ENCODE measurements around the gene WDR44. TPM values are rescaled to one million over a fixed set of nuclear protein-coding genes. Genes with fewer than 3 reads are reported as not detected.

Gene WDR44
- total and polyA plus RNA-seq, 2 donors (not counting 3 experiments of a cell fraction or from before 2014, with no cell fraction given), result 6.5 to 17.4 TPM

DNA sequence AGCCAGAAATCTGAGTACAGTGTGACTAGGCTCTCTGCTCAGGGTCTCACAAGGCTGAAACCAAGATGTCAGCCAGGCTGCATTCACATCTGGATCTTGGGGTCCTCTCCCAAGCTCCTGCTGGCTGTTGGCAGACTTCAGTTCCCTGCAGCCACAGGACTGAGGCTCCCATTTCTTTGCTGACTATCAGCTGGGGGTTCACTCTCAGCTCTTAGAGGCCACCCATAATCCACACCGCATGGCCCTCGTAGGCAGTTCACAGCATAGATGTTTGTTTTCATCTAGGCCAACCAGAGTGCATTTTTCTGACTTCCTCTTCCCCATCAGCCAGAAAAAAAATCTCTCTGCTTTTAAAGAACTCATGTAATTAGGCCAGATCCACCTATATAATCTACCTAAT lies 8.2 kb upstream of the WDR44 start:
- H3K4me3 ChIP-seq (replicated peaks in 1 of 3; ENCODE audit: insufficient read depth in 1 of 3, low read depth in 1 of 3, low read length in 3 of 3), result no peak overlapping the region
- no peak overlapping the region for H3K9ac ChIP-seq (replicated peaks; ENCODE audit: extremely low read depth, insufficient read depth, low read length)
- H3K27me3 ChIP-seq (ENCODE audit: control insufficient read depth in 2 of 2, insufficient read depth in 2 of 2, low read length in 2 of 2), result no peaks in the 10 kb centered on the region
- POLR2A ChIA-PET, result no interaction called here
- CTCF ChIA-PET, result no interaction called here
- FAIRE-seq, result no peak
- dilution Hi-C loops (cut with MboI; ENCODE audit: extremely low pct_ligation_motif_present, low sequenced_read_pairs), result no loop called here
- H3K79me2 ChIP-seq (ENCODE audit: control insufficient read depth, insufficient read depth, low read length), result no peaks in the 10 kb centered on the region
- no peak for DNase-seq (ENCODE audit: low read depth, low spot score)
- no peaks in the 10 kb centered on the region for H3K36me3 ChIP-seq (ENCODE audit: control insufficient read depth in 2 of 2, extremely low read depth in 1 of 2, insufficient read depth in 2 of 2, low read length in 2 of 2)
- no TSS peak for BruUV-seq (replicated peaks)
- H2AFZ ChIP-seq (ENCODE audit: low read depth, low read length), result no peak overlapping the region
- H3K9me3 ChIP-seq (replicated peaks; ENCODE audit: control insufficient read depth, insufficient read depth, low read length), result no peaks in the 10 kb centered on the region
- intact Hi-C loops (cut with micrococcal nuclease), result no loop called here
- no peaks in the 10 kb centered on the region for H3K9me1 ChIP-seq (replicated peaks; ENCODE audit: control insufficient read depth, extremely low read depth, insufficient read depth, low read length)
- H3K4me1 ChIP-seq (ENCODE audit: control insufficient read depth, extremely low read depth, insufficient read depth, low read length), result no peaks in the 10 kb centered on the region
- H3K27ac ChIP-seq (ENCODE audit: insufficient read depth, low read depth, low read length), result no peak overlapping the region
- TF ChIP-seq POLR2AphosphoS5 (IDR thresholded peaks at IDR 0.05; ENCODE audit: insufficient read depth, low read depth, low read length), result no peak
- TF ChIP-seq, protein P1, sequence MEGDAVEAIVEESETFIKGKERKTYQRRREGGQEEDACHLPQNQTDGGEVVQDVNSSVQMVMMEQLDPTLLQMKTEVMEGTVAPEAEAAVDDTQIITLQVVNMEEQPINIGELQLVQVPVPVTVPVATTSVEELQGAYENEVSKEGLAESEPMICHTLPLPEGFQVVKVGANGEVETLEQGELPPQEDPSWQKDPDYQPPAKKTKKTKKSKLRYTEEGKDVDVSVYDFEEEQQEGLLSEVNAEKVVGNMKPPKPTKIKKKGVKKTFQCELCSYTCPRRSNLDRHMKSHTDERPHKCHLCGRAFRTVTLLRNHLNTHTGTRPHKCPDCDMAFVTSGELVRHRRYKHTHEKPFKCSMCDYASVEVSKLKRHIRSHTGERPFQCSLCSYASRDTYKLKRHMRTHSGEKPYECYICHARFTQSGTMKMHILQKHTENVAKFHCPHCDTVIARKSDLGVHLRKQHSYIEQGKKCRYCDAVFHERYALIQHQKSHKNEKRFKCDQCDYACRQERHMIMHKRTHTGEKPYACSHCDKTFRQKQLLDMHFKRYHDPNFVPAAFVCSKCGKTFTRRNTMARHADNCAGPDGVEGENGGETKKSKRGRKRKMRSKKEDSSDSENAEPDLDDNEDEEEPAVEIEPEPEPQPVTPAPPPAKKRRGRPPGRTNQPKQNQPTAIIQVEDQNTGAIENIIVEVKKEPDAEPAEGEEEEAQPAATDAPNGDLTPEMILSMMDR (IDR thresholded peaks at IDR 0.05; ENCODE audit: extremely low read depth in 1 of 2, insufficient read depth in 1 of 2, low read depth in 1 of 2, low read length in 2 of 2), result no peak
- TF ChIP-seq, protein P2, sequence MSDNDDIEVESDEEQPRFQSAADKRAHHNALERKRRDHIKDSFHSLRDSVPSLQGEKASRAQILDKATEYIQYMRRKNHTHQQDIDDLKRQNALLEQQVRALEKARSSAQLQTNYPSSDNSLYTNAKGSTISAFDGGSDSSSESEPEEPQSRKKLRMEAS (IDR thresholded peaks at IDR 0.05; ENCODE audit: insufficient read depth, insufficient read length), result no peak
- TF ChIP-seq POLR2A (IDR thresholded peaks at IDR 0.05; ENCODE audit: low read depth, low read length), result no peak
- no peak for TF ChIP-seq EZH2 (IDR thresholded peaks at IDR 0.05; ENCODE audit: borderline replicate concordance, low read depth, low read length, severe bottlenecking)
- TF ChIP-seq FOS (IDR thresholded peaks at IDR 0.05; ENCODE audit: borderline replicate concordance, insufficient read depth, low read length), result no peak
- TF ChIP-seq MYC (IDR thresholded peaks at IDR 0.05; ENCODE audit: low read depth, low read length), result no peak
- no peak for TF ChIP-seq GATA2 (IDR thresholded peaks at IDR 0.05; ENCODE audit: insufficient read depth, insufficient read length, low read depth, low read length)
- TF ChIP-seq JUN (IDR thresholded peaks at IDR 0.05; ENCODE audit: borderline replicate concordance, insufficient read depth, insufficient read length, low read depth), result no peak
- no peaks in the 10 kb centered on the region for H4K20me1 ChIP-seq (replicated peaks; ENCODE audit: control insufficient read depth, extremely low read depth, insufficient read depth, low read length)
- no peak overlapping the region for H3K4me2 ChIP-seq (ENCODE audit: insufficient read depth, low read length)
